COLO668 (cell line): ENCODE measurements around the gene RABGEF1.
"Not testable (repeated sequence)": the region's sequence is repeated elsewhere in the genome, so short reads cannot be mapped to it uniquely, and the experiment has no call there.

Experiments
- DNase-seq: peaks from one replicate; lab custom pipeline; 2025; ENCODE audit not compliant: unreplicated experiment; lab: John Stamatoyannopoulos, UW

The RABGEF1 gene

GRCh38 chr7:66763633-66764355 lies 23.3 kb downstream of the RABGEF1 start:
- not testable (repeated sequence) for DNase-seq

GRCh38 chr7:66764905-66765304 lies 24.4 kb downstream of the RABGEF1 start:
- DNase-seq = not testable (repeated sequence)

- not testable (repeated sequence) for DNase-seq
Measured at GRCh38 chr7:66765322-66766025, 24.9 kb downstream of the RABGEF1 start.

- DNase-seq = no peak
Measured at GRCh38 chr7:66766041-66766440, 25.5 kb downstream of the RABGEF1 start.

- not testable (repeated sequence) for DNase-seq
Measured at GRCh38 chr7:66767486-66767885, 27.0 kb downstream of the RABGEF1 start.

GRCh38 chr7:66768865-66769832 lies 28.6 kb downstream of the RABGEF1 start:
- no peak for DNase-seq

- DNase-seq = no peak
Measured at GRCh38 chr7:66769833-66770512, 29.4 kb downstream of the RABGEF1 start.

- DNase-seq = no peak
Measured at GRCh38 chr7:66771795-66772194, 31.3 kb downstream of the RABGEF1 start.

- not testable (repeated sequence) for DNase-seq
Measured at GRCh38 chr7:66773744-66774143, 33.2 kb downstream of the RABGEF1 start.

- DNase-seq = not testable (repeated sequence)
Measured at GRCh38 chr7:66776383-66776782, 35.9 kb downstream of the RABGEF1 start.

- DNase-seq = no peak
Measured at GRCh38 chr7:66776800-66777442, 36.4 kb downstream of the RABGEF1 start.

GRCh38 chr7:66778201-66778600 lies 37.7 kb downstream of the RABGEF1 start:
- DNase-seq = no peak

- no peak for DNase-seq
Measured at GRCh38 chr7:66779669-66780409, 39.3 kb downstream of the RABGEF1 start.

- DNase-seq = no peak
Measured at GRCh38 chr7:66781408-66782090, 41.0 kb downstream of the RABGEF1 start.

GRCh38 chr7:66782875-66783274 lies 42.3 kb downstream of the RABGEF1 start:
- DNase-seq = not testable (repeated sequence)

- not testable (repeated sequence) for DNase-seq
Measured at GRCh38 chr7:66783887-66784595, 43.5 kb downstream of the RABGEF1 start.

GRCh38 chr7:66790196-66790595 lies 49.7 kb downstream of the RABGEF1 start:
- no peak for DNase-seq

- no peak for DNase-seq
Measured at GRCh38 chr7:66790725-66791124, 50.2 kb downstream of the RABGEF1 start.
